A549 (cell line): Measurements from ENCODE around the gene TSFM. TPM values are rescaled to one million over a fixed set of nuclear protein-coding genes. Genes with fewer than 3 reads are reported as not detected.

Experiments used
- ATAC-seq, 2 experiments: fragments of 200-7000 bp in 1 of 2; fragments of >200 bp in 1 of 2; cut with Nextera tagmentation in 1 of 2; cut with Tn5 transposase in 1 of 2; 3 replicates each; pipeline versions ENCODE4 v1.8.0 to v1.9.1; 2018 to 2020; ENCODE audit warnings: mild to moderate bottlenecking in 1 of 2, moderate library complexity in 1 of 2
- CTCF ChIA-PET: fragments of 300-600 bp; sonication (Branson Sonifier 250); formaldehyde crosslinking; extraction: SDS; loops from one replicate; lab custom pipeline; 2021; ENCODE audit warnings: antibody characterized with exemption, inconsistent platforms; lab: Yijun Ruan, JAX
- POLR2A ChIA-PET: fragments of 350-600 bp; formaldehyde crosslinking; extraction: SDS; loops from one replicate; lab custom pipeline; 2021; ENCODE audit warnings: antibody characterized with exemption, inconsistent platforms; lab: Yijun Ruan, JAX
- DNase-seq, 2 experiments: peaks; one replicate each; pipeline versions ENCODE4 v3.0.0 to v3.0.0-alpha.2; 2011 to 2016; ENCODE audit warnings: low read depth in 1 of 2, low spot score in 1 of 2
- FAIRE-seq: peaks from 2 replicates; lab custom pipeline; 2011; peaks lifted over from hg19 to GRCh38; lab: Jason Lieb, UNC
- H3K27ac ChIP-seq, 2 experiments: fragments of >200 bp; sonication (Bioruptor Twin); formaldehyde crosslinking; 3 replicates each; pipeline ENCODE4 v1.5.1; 2016 to 2017
- H3K4me1 ChIP-seq: fragments of >200 bp; sonication (Bioruptor Twin); formaldehyde crosslinking; 3 replicates; pipeline ENCODE4 v1.6.1; 2016
- H3K4me2 ChIP-seq: fragments of >200 bp; sonication (Bioruptor Twin); formaldehyde crosslinking; 3 replicates; pipeline ENCODE4 v1.6.1; 2016
- H3K4me3 ChIP-seq: fragments of >200 bp; sonication (Bioruptor Twin); formaldehyde crosslinking; 3 replicates; pipeline ENCODE4 v1.5.1; 2016
- H3K9me3 ChIP-seq: fragments of >200 bp; sonication (Bioruptor Twin); formaldehyde crosslinking; 3 replicates; pipeline ENCODE4 v1.6.1; 2016
- ATOH8 ChIP-seq: fragments of 250-450 bp; sonication (Bioruptor Pico); IDR thresholded peaks from 2 replicates; pipeline ENCODE4 v1.5.0; 2020; ENCODE audit warnings: low read depth, mild to moderate bottlenecking, moderate library complexity
- BCL3 ChIP-seq: fragments of >200 bp; sonication (Bioruptor Twin); formaldehyde crosslinking; IDR thresholded peaks from 3 replicates; pipeline ENCODE4 v1.6.1; 2016
- CBX2 ChIP-seq: fragments of 200-600 bp; sonication (generic); IDR thresholded peaks from 2 replicates; pipeline ENCODE4 v1.6.1; 2016; ENCODE audit warnings: low read depth, mild to moderate bottlenecking, borderline replicate concordance
- CHD4 ChIP-seq: fragments of 200-600 bp; sonication (generic); IDR thresholded peaks from 2 replicates; pipeline ENCODE4 v1.6.1; 2016; ENCODE audit warnings: antibody characterized with exemption, mild to moderate bottlenecking, borderline replicate concordance
- CTCF ChIP-seq: fragments of >200 bp; sonication (Bioruptor Twin); formaldehyde crosslinking; IDR thresholded peaks from 3 replicates; pipeline ENCODE4 v1.5.1; 2016
- E2F6 ChIP-seq: IDR thresholded peaks from 2 replicates; pipeline ENCODE4 v1.6.1; 2012; ENCODE audit warnings: low read depth, borderline replicate concordance
- EHMT2 ChIP-seq: fragments of 200-600 bp; sonication (generic); IDR thresholded peaks from 2 replicates; pipeline ENCODE4 v1.6.1; 2016; ENCODE audit warnings: antibody characterized with exemption, low read depth, mild to moderate bottlenecking, moderate library complexity
- ELK1 ChIP-seq: fragments of 150-350 bp; IDR thresholded peaks from 2 replicates; pipeline ENCODE4 v1.6.1; 2014; ENCODE audit warnings: low read depth, mild to moderate bottlenecking, low read length
- EP300 ChIP-seq, 2 experiments: fragments of >200 bp; sonication (Bioruptor Twin); formaldehyde crosslinking; IDR thresholded peaks; 2 replicates in 1 of 2; 3 replicates in 1 of 2; pipeline ENCODE4 v1.6.1; 2016 to 2017
- FOSL2 ChIP-seq, 2 experiments: fragments of 450-650 bp in 1 of 2; fragments of >200 bp in 1 of 2; sonication (Bioruptor Twin) in 1 of 2; formaldehyde crosslinking; IDR thresholded peaks; 2 replicates each; pipeline versions ENCODE4 v1.5.0 to v1.6.1; 2016 to 2020; ENCODE audit warnings: mild to moderate bottlenecking in 1 of 2, moderate library complexity in 1 of 2
- HDAC2 ChIP-seq: fragments of 200-600 bp; sonication (generic); IDR thresholded peaks from 2 replicates; pipeline ENCODE4 v1.6.1; 2016
- HES2 ChIP-seq: fragments of >200 bp; sonication (Bioruptor Twin); formaldehyde crosslinking; IDR thresholded peaks from 2 replicates; pipeline ENCODE4 v1.6.1; 2016
- HOXB5 ChIP-seq: fragments of 250-450 bp; sonication (Bioruptor Pico); IDR thresholded peaks from 2 replicates; pipeline ENCODE4 v1.5.0; 2020; ENCODE audit warnings: mild to moderate bottlenecking, moderate library complexity
- JUN ChIP-seq, 2 experiments: fragments of >200 bp; sonication (Bioruptor Twin); formaldehyde crosslinking; IDR thresholded peaks; 2 replicates in 1 of 2; 3 replicates in 1 of 2; pipeline ENCODE4 v1.6.1; 2016 to 2017
- KDM5A ChIP-seq: fragments of 200-600 bp; sonication (generic); IDR thresholded peaks from 2 replicates; pipeline ENCODE4 v1.6.1; 2016; ENCODE audit warnings: antibody characterized with exemption, mild to moderate bottlenecking
- MAZ ChIP-seq: fragments of 150-350 bp; IDR thresholded peaks from 2 replicates; pipeline ENCODE4 v1.6.1; 2014; ENCODE audit warnings: antibody characterized with exemption, low read depth, low read length, borderline replicate concordance
- NPAS2 ChIP-seq: fragments of 250-450 bp; sonication (Bioruptor Pico); IDR thresholded peaks from 2 replicates; pipeline ENCODE4 v1.8.0; 2022; ENCODE audit warnings: mild to moderate bottlenecking, moderate library complexity, borderline replicate concordance
- PBX3 ChIP-seq: IDR thresholded peaks from 2 replicates; pipeline ENCODE4 v1.6.1; 2012
- PHF8 ChIP-seq: fragments of 200-600 bp; sonication (generic); IDR thresholded peaks from 2 replicates; pipeline ENCODE4 v1.6.1; 2016; ENCODE audit warnings: low read depth, mild to moderate bottlenecking, antibody characterized with exemption, moderate library complexity, borderline replicate concordance
- RAD21 ChIP-seq, 2 experiments: fragments of >200 bp in 1 of 2; sonication (Bioruptor Twin) in 1 of 2; formaldehyde crosslinking in 1 of 2; IDR thresholded peaks in 1 of 2; conservative IDR thresholded peaks in 1 of 2; 2 replicates in 1 of 2; 3 replicates in 1 of 2; pipeline ENCODE4 v1.6.1; 2012 to 2018; ENCODE audit warnings: inconsistent platforms in 1 of 2
- RFX5 ChIP-seq: fragments of 450-650 bp; IDR thresholded peaks from 2 replicates; pipeline ENCODE4 v1.7.1; 2014; ENCODE audit warnings: antibody characterized with exemption, mild to moderate bottlenecking, moderate library complexity
- RNF2 ChIP-seq: fragments of 200-600 bp; sonication (generic); IDR thresholded peaks from 2 replicates; pipeline ENCODE4 v1.6.1; 2016; ENCODE audit warnings: low read depth, mild to moderate bottlenecking, antibody characterized with exemption, moderate library complexity, borderline replicate concordance
- TFCP2L1 ChIP-seq: fragments of 250-450 bp; sonication (Bioruptor Pico); IDR thresholded peaks from 2 replicates; pipeline ENCODE4 v1.5.0; 2021; ENCODE audit warnings: mild to moderate bottlenecking
- ZC3H11A ChIP-seq: fragments of 450-650 bp; IDR thresholded peaks from 2 replicates; pipeline ENCODE4 v1.6.1; 2014; ENCODE audit warnings: antibody characterized with exemption, mild to moderate bottlenecking
- WGBS: methylation state at CpG from one replicate; pipeline ENCODE4 v1.1.6; 2017; ENCODE audit errors: missing lambda C conversion rate; 5-methylcytosine and 5-hydroxymethylcytosine counted together
- polyA plus RNA-seq, 4 experiments: library from polyadenylated mRNA; depleted of rRNA in 3 of 4; stranded (reverse); fragments of >200 nt; fragmentation: RNase III in 1 of 4; extraction: RNeasy Plus Mini Kit Qiagen cat#74134 plus additional on column Dnase treatment in 1 of 4; gene quantifications; 2 replicates in 3 of 4; 3 replicates in 1 of 4; pipeline ENCODE4 v1.2.3, GENCODE V29; 2011 to 2017

Gene TSFM
- polyA plus RNA-seq, 2 of the 4 experiments (the other 2 are of a cell fraction), result 31.7 to 60.2 TPM

GRCh38 chr12:57781244-57781643 lies 1.3 kb upstream of the TSFM start:
- Histone ChIP-seq H3K4me1 (peaks cover 8% of the 10 kb centered on the region), H3K27ac (no peak overlapping the region), H3K4me3 (no peak overlapping the region), H3K9me3 (no peaks in the 10 kb centered on the region), H3K4me2 (no peak overlapping the region)
- FAIRE-seq (no peak), DNase-seq (no peak), ATAC-seq (0 out of 6 replicates have a peak, but pooled peaks of 1 of the 2 experiments have one; percentile 7)
- CTCF ChIA-PET, result interaction anchor here (0.9 to 4.1 kb wide), 8 partner anchors 9 to 116 kb away, joined by 3 to 33 read pairs (median 4); partner anchors contain the start of genes CYP27B1, EEF1AKMT3 and METTL1
- POLR2A ChIA-PET, result interaction anchor here (1.2 kb wide), 1 partner anchor 9 kb away, joined by 5 read pairs; the partner anchor contains the start of genes EEF1AKMT3 and METTL1
- 94% methylated on average over 3 of the region's 3 CpGs for WGBS
- TF ChIP-seq RNF2 (no peak), KDM5A (no peak), NPAS2 (CRISPR knock-in tag) (no peak), ZC3H11A (no peak), HDAC2 (no peak), CHD4 (no peak), TFCP2L1 (CRISPR knock-in tag) (no peak), CBX2 (no peak), EP300 (IDR thresholded peaks at IDR 0.05) (no peak), ATOH8 (no peak), ELK1 (no peak), JUN (IDR thresholded peaks at IDR 0.05) (no peak), HOXB5 (CRISPR knock-in tag) (no peak), PHF8 (no peak)

- Histone ChIP-seq H3K27ac (no peak overlapping the region), H3K4me3 (no peak overlapping the region), H3K9me3 (no peaks in the 10 kb centered on the region), H3K4me2 (no peak overlapping the region), H3K4me1 (peaks cover 8% of the 10 kb centered on the region)
- FAIRE-seq, result no peak
- no peak for TF ChIP-seq RNF2
- no peak for TF ChIP-seq MAZ
- TF ChIP-seq EHMT2, result no peak
- TF ChIP-seq ZC3H11A, result no peak
- TF ChIP-seq CTCF, result no peak
- TF ChIP-seq HOXB5 (CRISPR knock-in tag), result no peak
- TF ChIP-seq RAD21 (conservative IDR thresholded peaks at IDR 0.05 in 1 of 2, IDR thresholded peaks at IDR 0.05 in 1 of 2), result no peak
- no peak for TF ChIP-seq PHF8
- no peak for TF ChIP-seq BCL3
- no peak for TF ChIP-seq PBX3
- no peak for TF ChIP-seq E2F6
- TF ChIP-seq FOSL2 (IDR thresholded peaks at IDR 0.05), result no peak
- TF ChIP-seq FOSL2 (CRISPR knock-in tag; IDR thresholded peaks at IDR 0.05), result no peak
- no peak for TF ChIP-seq HES2
- TF ChIP-seq RFX5, result no peak
- ChIA-PET POLR2A (interaction anchor here (1.2 kb wide), 1 partner anchor 9 kb away, joined by 5 read pairs; the partner anchor contains the start of genes EEF1AKMT3 and METTL1), CTCF (interaction anchor here (0.9 to 4.1 kb wide), 9 partner anchors 10 to 115 kb away, joined by 3 to 33 read pairs (median 4); partner anchors contain the start of genes CYP27B1, EEF1AKMT3 and METTL1)
- WGBS, result 54% methylated on average over 2 of the region's 2 CpGs
- DNase-seq, result no peak
- ATAC-seq, result no peak; a peak in 1 of 6 replicates
These were observed 786 bp upstream of the TSFM start for GRCh38 chr12:57781801-57782200.
